ENCODE data around the gene ASB18.

Gene ASB18

GRCh38 chr2:236194786-236195185 is 69.4 kb downstream of the ASB18 start:
- Mint-ChIP-seq H3K27me3 (ENCODE audit: low read depth) (no peaks in the 10 kb centered on the region), H3K27ac (no peak overlapping the region), H3K4me3 (no peak overlapping the region), H3K36me3 (ENCODE audit: low read depth) (no peaks in the 10 kb centered on the region), H3K9me3 (no peaks in the 10 kb centered on the region), H3K4me1 (ENCODE audit: low read depth) (no peaks in the 10 kb centered on the region)
- no peak for DNase-seq (ENCODE audit: low spot score)

- Mint-ChIP-seq H3K36me3 (ENCODE audit: low read depth) (no peaks in the 10 kb centered on the region), H3K4me1 (ENCODE audit: low read depth) (no peaks in the 10 kb centered on the region), H3K4me3 (no peak overlapping the region), H3K9me3 (no peaks in the 10 kb centered on the region), H3K27ac (no peak overlapping the region), H3K27me3 (ENCODE audit: low read depth) (no peaks in the 10 kb centered on the region)
- DNase-seq (ENCODE audit: low spot score): no peak
These were observed 71.2 kb downstream of the ASB18 start for GRCh38 chr2:236193026-236193425.

- no peak for DNase-seq (ENCODE audit: low spot score)
- Mint-ChIP-seq H3K36me3 (ENCODE audit: low read depth) (no peaks in the 10 kb centered on the region), H3K9me3 (no peaks in the 10 kb centered on the region), H3K27ac (no peak overlapping the region), H3K4me1 (ENCODE audit: low read depth) (no peaks in the 10 kb centered on the region), H3K27me3 (ENCODE audit: low read depth) (no peaks in the 10 kb centered on the region), H3K4me3 (no peak overlapping the region)
These were observed 73.5 kb downstream of the ASB18 start for GRCh38 chr2:236190674-236191073.

- Mint-ChIP-seq H3K27ac (no peak overlapping the region), H3K4me3 (no peak overlapping the region), H3K27me3 (ENCODE audit: low read depth) (peaks cover 16% of the 10 kb centered on the region), H3K9me3 (no peaks in the 10 kb centered on the region), H3K36me3 (ENCODE audit: low read depth) (no peaks in the 10 kb centered on the region), H3K4me1 (ENCODE audit: low read depth) (no peaks in the 10 kb centered on the region)
- DNase-seq (ENCODE audit: low spot score): no peak
These were observed 79.5 kb downstream of the ASB18 start for GRCh38 chr2:236184701-236185100.

GRCh38 chr2:236180831-236181453 is 83.3 kb downstream of the ASB18 start:
- Mint-ChIP-seq H3K4me1 (ENCODE audit: low read depth) (no peaks in the 10 kb centered on the region), H3K9me3 (no peaks in the 10 kb centered on the region), H3K27me3 (ENCODE audit: low read depth) (peaks cover 43% of the 10 kb centered on the region), H3K36me3 (ENCODE audit: low read depth) (no peaks in the 10 kb centered on the region), H3K4me3 (no peak overlapping the region), H3K27ac (peak overlapping the region; percentile 63)
- DNase-seq (ENCODE audit: low spot score): no peak

GRCh38 chr2:236180076-236180816 is 84.0 kb downstream of the ASB18 start:
- DNase-seq (ENCODE audit: low spot score): no peak
- H3K4me3 Mint-ChIP-seq: no peak overlapping the region
- no peaks in the 10 kb centered on the region for H3K4me1 Mint-ChIP-seq (ENCODE audit: low read depth)

GRCh38 chr2:236179236-236180075 is 84.8 kb downstream of the ASB18 start:
- Mint-ChIP-seq H3K27me3 (ENCODE audit: low read depth) (peaks cover 56% of the 10 kb centered on the region), H3K27ac (peak overlapping the region; percentile 45), H3K4me3 (peak overlapping the region; percentile 5), H3K9me3 (no peaks in the 10 kb centered on the region), H3K4me1 (ENCODE audit: low read depth) (no peaks in the 10 kb centered on the region), H3K36me3 (ENCODE audit: low read depth) (no peaks in the 10 kb centered on the region)
- no peak for DNase-seq (ENCODE audit: low spot score)

More at GRCh38 chr2:236180076-236180816, 84.0 kb downstream of the ASB18 start:
- Mint-ChIP-seq H3K36me3 (ENCODE audit: low read depth) (no peaks in the 10 kb centered on the region), H3K27ac (no peak overlapping the region), H3K9me3 (no peaks in the 10 kb centered on the region), H3K27me3 (ENCODE audit: low read depth) (peaks cover 50% of the 10 kb centered on the region)

GRCh38 chr2:236178890-236179235 is 85.3 kb downstream of the ASB18 start:
- peaks cover 62% of the 10 kb centered on the region for H3K27me3 Mint-ChIP-seq (ENCODE audit: low read depth)
- H3K36me3 Mint-ChIP-seq (ENCODE audit: low read depth): no peaks in the 10 kb centered on the region
- H3K4me3 Mint-ChIP-seq: no peak overlapping the region
- no peaks in the 10 kb centered on the region for H3K4me1 Mint-ChIP-seq (ENCODE audit: low read depth)
- H3K9me3 Mint-ChIP-seq: no peaks in the 10 kb centered on the region
- no peak for DNase-seq (ENCODE audit: low spot score)
- H3K27ac Mint-ChIP-seq: no peak overlapping the region

GRCh38 chr2:236177967-236178889 is 86.0 kb downstream of the ASB18 start:
- H3K27ac Mint-ChIP-seq: no peak overlapping the region
- DNase-seq (ENCODE audit: low spot score): peak; percentile 14
- no peaks in the 10 kb centered on the region for H3K9me3 Mint-ChIP-seq
- H3K4me3 Mint-ChIP-seq: peak overlapping the region; percentile 38
- peaks cover 66% of the 10 kb centered on the region for H3K27me3 Mint-ChIP-seq (ENCODE audit: low read depth)
- H3K4me1 Mint-ChIP-seq (ENCODE audit: low read depth): no peaks in the 10 kb centered on the region
- no peaks in the 10 kb centered on the region for H3K36me3 Mint-ChIP-seq (ENCODE audit: low read depth)

- Mint-ChIP-seq H3K9me3 (no peaks in the 10 kb centered on the region), H3K36me3 (ENCODE audit: low read depth) (no peaks in the 10 kb centered on the region), H3K4me3 (no peak overlapping the region), H3K4me1 (ENCODE audit: low read depth) (no peaks in the 10 kb centered on the region), H3K27ac (no peak overlapping the region), H3K27me3 (ENCODE audit: low read depth) (peaks cover 67% of the 10 kb centered on the region)
- DNase-seq (ENCODE audit: low spot score): peak; percentile 15
These were observed 86.6 kb downstream of the ASB18 start for GRCh38 chr2:236177604-236177966.

GRCh38 chr2:236176951-236177350 is 87.3 kb downstream of the ASB18 start:
- H3K27ac Mint-ChIP-seq: no peak overlapping the region
- no peaks in the 10 kb centered on the region for H3K9me3 Mint-ChIP-seq
- H3K27me3 Mint-ChIP-seq (ENCODE audit: low read depth): peaks cover 72% of the 10 kb centered on the region
- H3K4me1 Mint-ChIP-seq (ENCODE audit: low read depth): no peaks in the 10 kb centered on the region
- no peak for DNase-seq (ENCODE audit: low spot score)
- H3K36me3 Mint-ChIP-seq (ENCODE audit: low read depth): no peaks in the 10 kb centered on the region
- no peak overlapping the region for H3K4me3 Mint-ChIP-seq

- no peaks in the 10 kb centered on the region for H3K36me3 Mint-ChIP-seq (ENCODE audit: low read depth)
- DNase-seq (ENCODE audit: low spot score): no peak
- H3K4me3 Mint-ChIP-seq: no peak overlapping the region
- peaks cover 77% of the 10 kb centered on the region for H3K27me3 Mint-ChIP-seq (ENCODE audit: low read depth)
- H3K27ac Mint-ChIP-seq: no peak overlapping the region
- no peaks in the 10 kb centered on the region for H3K9me3 Mint-ChIP-seq
- H3K4me1 Mint-ChIP-seq (ENCODE audit: low read depth): no peaks in the 10 kb centered on the region
These were observed 87.8 kb downstream of the ASB18 start for GRCh38 chr2:236176417-236176816.

- Mint-ChIP-seq H3K4me3 (no peak overlapping the region), H3K27ac (no peak overlapping the region), H3K27me3 (ENCODE audit: low read depth) (peaks cover 79% of the 10 kb centered on the region), H3K36me3 (ENCODE audit: low read depth) (no peaks in the 10 kb centered on the region), H3K9me3 (no peaks in the 10 kb centered on the region), H3K4me1 (ENCODE audit: low read depth) (no peaks in the 10 kb centered on the region)
- no peak for DNase-seq (ENCODE audit: low spot score)
These were observed 88.6 kb downstream of the ASB18 start for GRCh38 chr2:236175548-236176150.
